Caco-2 (cell line): Measurements from ENCODE around the gene ELOVL1. TPM values are rescaled to one million over a fixed set of nuclear protein-coding genes. Genes with fewer than 3 reads are reported as not detected.

ENCODE experiments used
- BruUV-seq: library from RNA; stranded (reverse); fragments of 400-500 nt; replicated peaks from 2 replicates; lab custom pipeline; 2021; lab: Mats Ljungman, UMichigan
- CTCF ChIA-PET: fragments of 300-600 bp; sonication (Branson Sonifier 250); formaldehyde crosslinking; loops from one replicate; lab custom pipeline; 2022; ENCODE audit warnings: antibody characterized with exemption; lab: Charles Lee
- POLR2A ChIA-PET: fragments of 300-600 bp; sonication (Branson Sonifier 250); formaldehyde crosslinking; loops from one replicate; lab custom pipeline; 2022; ENCODE audit warnings: antibody characterized with exemption; lab: Charles Lee
- DNase-seq, 2 experiments: peaks; one replicate each; pipeline versions ENCODE4 v3.0.0 to v3.0.0-alpha.2; 2020 to 2022
- H3K27me3 ChIP-seq: replicated peaks from 2 replicates; pipeline ENCODE4 v1.6.0; 2011; ENCODE audit warnings: low read length; ENCODE audit not compliant: control insufficient read depth, insufficient read depth
- H3K36me3 ChIP-seq: 2 replicates; pipeline ENCODE4 v1.5.1; 2011; ENCODE audit warnings: low read length; ENCODE audit not compliant: control insufficient read depth, insufficient read depth
- H3K4me1 ChIP-seq: fragments of 250-450 bp; sonication (Bioruptor Pico); 2 replicates; pipeline ENCODE4 v1.5.1; 2020; ENCODE audit warnings: mild to moderate bottlenecking
- H3K4me3 ChIP-seq: 2 replicates; pipeline ENCODE4 v1.5.1; 2011; ENCODE audit warnings: low read depth, mild to moderate bottlenecking, control low read depth, low read length
- H3K9me3 ChIP-seq: fragments of 250-450 bp; sonication (Bioruptor Pico); 2 replicates; pipeline ENCODE4 v1.5.1; 2020; ENCODE audit warnings: mild to moderate bottlenecking, moderate library complexity
- H3K27ac Mint-ChIP-seq: one replicate; pipeline ENCODE4 v1.8.0; 2022; ENCODE audit warnings: mixed read lengths; ENCODE audit not compliant: unreplicated experiment
- H3K27me3 Mint-ChIP-seq: one replicate; pipeline ENCODE4 v1.8.0; 2022; ENCODE audit warnings: mixed read lengths; ENCODE audit not compliant: insufficient read depth, unreplicated experiment
- H3K36me3 Mint-ChIP-seq: one replicate; pipeline ENCODE4 v1.8.0; 2022; ENCODE audit warnings: mild to moderate bottlenecking, mixed read lengths; ENCODE audit not compliant: insufficient read depth, unreplicated experiment
- H3K4me1 Mint-ChIP-seq: one replicate; pipeline ENCODE4 v1.8.0; 2022; ENCODE audit warnings: low read depth, mixed read lengths; ENCODE audit not compliant: unreplicated experiment
- H3K4me3 Mint-ChIP-seq: one replicate; pipeline ENCODE4 v1.8.0; 2022; ENCODE audit warnings: mild to moderate bottlenecking, moderate library complexity, mixed read lengths; ENCODE audit not compliant: unreplicated experiment
- H3K9me3 Mint-ChIP-seq: one replicate; pipeline ENCODE4 v1.8.0; 2022; ENCODE audit warnings: mixed read lengths; ENCODE audit not compliant: unreplicated experiment
- intact Hi-C: fragments of 100-400 bp; cut with micrococcal nuclease; formaldehyde crosslinking; loops from one replicate; pipeline ENCODE4 v1.10.0; 2022; ENCODE audit not compliant: unreplicated experiment
- total RNA-seq: library from RNA; stranded (reverse); gene quantifications from 2 replicates; pipeline ENCODE4 v1.2.3, GENCODE V29; 2022
- TF ChIP-seq, protein P1 (sequence below), 2 experiments: fragments of 200-600 bp in 1 of 2; IDR thresholded peaks; 1 replicate in 1 of 2; 2 replicates in 1 of 2; pipeline versions ENCODE4 v1.5.1 to v1.8.0; 2011 to 2022; ENCODE audit warnings: antibody characterized with exemption in 1 of 2, control low read depth in 1 of 2, inconsistent platforms in 1 of 2, low read depth in 1 of 2, low read length in 1 of 2, mild to moderate bottlenecking in 1 of 2, moderate library complexity in 1 of 2; ENCODE audit not compliant: insufficient read depth in 1 of 2, severe bottlenecking in 1 of 2, unreplicated experiment in 1 of 2

ELOVL1 gene
- total RNA-seq, 1 experiment from 2014 or later, result 66.8 TPM

DNA sequence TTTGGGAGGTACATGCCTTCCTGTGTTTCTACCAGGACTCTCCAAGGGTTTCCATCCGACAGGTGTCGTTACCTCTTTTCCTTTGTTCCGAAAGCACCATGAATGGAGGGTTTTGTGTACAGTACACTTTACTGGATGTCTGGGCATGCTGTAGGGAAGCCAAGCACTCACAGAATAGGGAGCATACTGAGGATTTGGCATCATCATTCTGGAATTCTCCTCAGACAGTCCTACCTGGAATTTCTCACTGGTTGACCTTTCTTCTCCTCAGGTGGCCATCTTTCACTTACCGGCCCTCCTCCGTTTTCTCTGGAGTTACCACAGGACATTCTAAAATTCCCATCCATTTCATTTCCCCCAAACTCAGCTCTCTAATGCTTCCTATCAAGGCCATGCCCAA is 36.1 kb downstream of the ELOVL1 start:
- TF ChIP-seq, protein P1, sequence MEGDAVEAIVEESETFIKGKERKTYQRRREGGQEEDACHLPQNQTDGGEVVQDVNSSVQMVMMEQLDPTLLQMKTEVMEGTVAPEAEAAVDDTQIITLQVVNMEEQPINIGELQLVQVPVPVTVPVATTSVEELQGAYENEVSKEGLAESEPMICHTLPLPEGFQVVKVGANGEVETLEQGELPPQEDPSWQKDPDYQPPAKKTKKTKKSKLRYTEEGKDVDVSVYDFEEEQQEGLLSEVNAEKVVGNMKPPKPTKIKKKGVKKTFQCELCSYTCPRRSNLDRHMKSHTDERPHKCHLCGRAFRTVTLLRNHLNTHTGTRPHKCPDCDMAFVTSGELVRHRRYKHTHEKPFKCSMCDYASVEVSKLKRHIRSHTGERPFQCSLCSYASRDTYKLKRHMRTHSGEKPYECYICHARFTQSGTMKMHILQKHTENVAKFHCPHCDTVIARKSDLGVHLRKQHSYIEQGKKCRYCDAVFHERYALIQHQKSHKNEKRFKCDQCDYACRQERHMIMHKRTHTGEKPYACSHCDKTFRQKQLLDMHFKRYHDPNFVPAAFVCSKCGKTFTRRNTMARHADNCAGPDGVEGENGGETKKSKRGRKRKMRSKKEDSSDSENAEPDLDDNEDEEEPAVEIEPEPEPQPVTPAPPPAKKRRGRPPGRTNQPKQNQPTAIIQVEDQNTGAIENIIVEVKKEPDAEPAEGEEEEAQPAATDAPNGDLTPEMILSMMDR (IDR thresholded peaks at IDR 0.05; ENCODE audit: insufficient read depth in 1 of 2, low read depth in 1 of 2, low read length in 1 of 2, severe bottlenecking in 1 of 2, unreplicated experiment in 1 of 2), result no peak
- Mint-ChIP-seq H3K4me3 (no peak overlapping the region), H3K27ac (no peak overlapping the region), H3K4me1 (no peaks in the 10 kb centered on the region), H3K27me3 (no peaks in the 10 kb centered on the region), H3K9me3 (peaks cover 8% of the 10 kb centered on the region), H3K36me3 (no peaks in the 10 kb centered on the region)
- no peak for DNase-seq
- POLR2A ChIA-PET, result no interaction called here
- intact Hi-C loops, result no loop called here
- H3K9me3 ChIP-seq, result no peaks in the 10 kb centered on the region
- H3K4me3 ChIP-seq, result no peak overlapping the region
- no peaks in the 10 kb centered on the region for H3K27me3 ChIP-seq
- no peaks in the 10 kb centered on the region for H3K4me1 ChIP-seq
- no TSS peak for BruUV-seq
- CTCF ChIA-PET, result no interaction called here
- no peaks in the 10 kb centered on the region for H3K36me3 ChIP-seq

DNA sequence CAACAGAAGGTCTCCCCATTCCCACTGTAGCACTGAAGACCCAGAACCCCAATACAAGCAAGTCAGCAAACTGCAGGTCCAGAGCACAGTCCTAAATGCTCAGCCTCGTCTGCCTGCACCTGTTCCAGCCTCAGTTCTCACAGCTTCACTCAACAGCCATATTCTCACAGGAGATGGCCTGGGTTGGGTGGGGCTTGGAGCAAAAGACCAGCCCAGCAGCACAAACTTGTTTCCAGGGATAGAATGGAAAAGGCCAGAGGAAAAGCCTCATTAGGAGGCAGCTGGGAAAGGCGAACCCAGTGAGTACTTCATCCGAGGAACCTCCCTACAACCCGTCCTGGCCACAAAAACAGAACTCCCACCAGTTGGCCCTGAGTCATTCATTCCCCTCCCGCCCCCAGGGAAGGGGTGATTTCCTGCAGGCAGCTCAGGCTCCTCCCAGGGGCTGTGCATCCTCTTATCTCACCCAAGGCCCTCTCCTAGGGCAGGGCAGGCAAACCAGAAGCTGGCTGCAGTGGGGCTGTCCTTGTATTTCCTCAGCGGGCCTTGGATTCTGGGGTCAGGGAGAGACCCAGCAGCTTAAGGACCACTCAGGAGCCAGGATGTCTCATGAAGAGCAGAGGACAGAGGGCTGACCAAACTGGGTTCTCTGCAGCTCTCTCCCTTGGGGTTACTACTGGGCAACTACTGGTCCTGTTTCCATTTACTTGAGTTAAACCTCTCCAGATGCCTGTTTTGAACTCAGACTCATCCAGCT is 37.6 kb downstream of the ELOVL1 start:
- intact Hi-C loops, result no loop called here
- Mint-ChIP-seq H3K4me3 (no peak overlapping the region), H3K36me3 (no peaks in the 10 kb centered on the region), H3K27ac (no peak overlapping the region), H3K9me3 (peaks cover 8% of the 10 kb centered on the region), H3K27me3 (no peaks in the 10 kb centered on the region), H3K4me1 (no peaks in the 10 kb centered on the region)
- H3K27me3 ChIP-seq, result no peaks in the 10 kb centered on the region
- no peaks in the 10 kb centered on the region for H3K4me1 ChIP-seq
- no peak overlapping the region for H3K4me3 ChIP-seq
- TF ChIP-seq, protein P1 (IDR thresholded peaks at IDR 0.05; ENCODE audit: insufficient read depth in 1 of 2, low read depth in 1 of 2, low read length in 1 of 2, severe bottlenecking in 1 of 2, unreplicated experiment in 1 of 2), result no peak
- H3K9me3 ChIP-seq, result peaks cover 7% of the 10 kb centered on the region
- POLR2A ChIA-PET, result interaction anchor here (1.5 kb wide), 1 partner anchor 45 kb away, joined by 3 read pairs; the partner anchor contains the start of gene C1orf210
- CTCF ChIA-PET, result no interaction called here
- DNase-seq, result no peak
- no TSS peak for BruUV-seq
- no peaks in the 10 kb centered on the region for H3K36me3 ChIP-seq

DNA sequence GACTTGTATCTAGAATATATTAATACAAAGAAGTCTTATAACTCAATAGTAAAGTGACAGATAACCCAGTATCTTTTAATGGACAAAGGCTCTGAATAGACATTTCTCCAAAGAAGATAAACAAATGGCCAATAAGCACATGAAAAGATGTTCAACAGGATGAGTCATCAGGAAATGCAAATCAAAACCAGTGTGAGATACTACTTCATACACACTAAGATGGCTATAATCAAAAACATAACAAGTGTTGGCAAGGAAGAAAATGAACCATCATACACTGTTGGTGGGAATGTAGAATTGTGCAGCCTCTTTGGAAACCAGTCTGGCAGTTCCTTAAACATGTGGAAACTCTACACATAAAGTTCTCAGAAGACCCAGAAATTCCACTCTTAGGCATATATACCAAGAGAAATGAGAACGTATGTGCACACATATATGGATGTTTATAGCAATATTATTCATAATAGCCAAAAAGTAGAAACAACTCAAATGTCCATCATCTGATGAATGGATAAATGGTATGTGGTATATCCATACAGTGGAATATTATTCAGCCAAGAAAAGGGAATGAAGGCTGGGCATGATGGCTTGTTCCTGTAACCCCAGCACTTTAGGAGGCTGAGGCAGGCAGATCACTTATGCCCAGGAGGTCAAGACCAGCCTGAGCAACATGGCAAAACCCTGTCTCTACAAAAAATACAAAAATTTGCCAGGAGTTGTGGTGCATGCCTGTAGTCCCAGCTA is 40.1 kb downstream of the ELOVL1 start:
- Mint-ChIP-seq H3K4me3 (no peak overlapping the region), H3K9me3 (peaks cover 8% of the 10 kb centered on the region), H3K4me1 (no peaks in the 10 kb centered on the region), H3K27me3 (no peaks in the 10 kb centered on the region), H3K36me3 (no peaks in the 10 kb centered on the region), H3K27ac (no peak overlapping the region)
- H3K27me3 ChIP-seq, result no peaks in the 10 kb centered on the region
- H3K4me1 ChIP-seq, result no peaks in the 10 kb centered on the region
- H3K36me3 ChIP-seq, result no peaks in the 10 kb centered on the region
- intact Hi-C loops, result no loop called here
- no peak for DNase-seq
- CTCF ChIA-PET, result no interaction called here
- H3K4me3 ChIP-seq, result no peak overlapping the region
- BruUV-seq, result no TSS peak
- TF ChIP-seq, protein P1 (IDR thresholded peaks at IDR 0.05; ENCODE audit: insufficient read depth in 1 of 2, low read depth in 1 of 2, low read length in 1 of 2, severe bottlenecking in 1 of 2, unreplicated experiment in 1 of 2), result no peak
- POLR2A ChIA-PET, result no interaction called here
- H3K9me3 ChIP-seq, result peaks cover 14% of the 10 kb centered on the region
